HEK293 (cell line): ENCODE results near the gene GPR162.

Experiments used
- ATF2 ChIP-seq: fragments of 450-650 bp; formaldehyde crosslinking; IDR thresholded peaks from 2 replicates; pipeline ENCODE4 v1.5.1; 2016; ENCODE audit warnings: missing biosample characterization, missing genetic modification characterization, low read depth
- BCL11B ChIP-seq: fragments of 450-650 bp; formaldehyde crosslinking; IDR thresholded peaks from 2 replicates; pipeline ENCODE4 v1.5.1; 2016; ENCODE audit warnings: low read depth, missing biosample characterization, missing genetic modification characterization
- CTCF ChIP-seq: fragments of 450-650 bp; formaldehyde crosslinking; IDR thresholded peaks from 2 replicates; pipeline ENCODE4 v1.5.1; 2016; ENCODE audit warnings: missing biosample characterization, missing genetic modification characterization
- KLF17 ChIP-seq: fragments of 450-650 bp; formaldehyde crosslinking; IDR thresholded peaks from 2 replicates; pipeline ENCODE4 v1.5.1; 2016; ENCODE audit warnings: missing biosample characterization, missing genetic modification characterization
- KLF8 ChIP-seq: fragments of 450-650 bp; formaldehyde crosslinking; IDR thresholded peaks from 2 replicates; pipeline ENCODE4 v1.5.1; 2016; ENCODE audit warnings: missing biosample characterization, missing genetic modification characterization
- KLF9 ChIP-seq: fragments of 450-650 bp; formaldehyde crosslinking; IDR thresholded peaks from 2 replicates; pipeline ENCODE4 v1.5.1; 2016; ENCODE audit warnings: missing biosample characterization, missing genetic modification characterization, low read depth
- MYNN ChIP-seq: fragments of 450-650 bp; formaldehyde crosslinking; IDR thresholded peaks from 2 replicates; pipeline ENCODE4 v1.5.1; 2016; ENCODE audit warnings: missing biosample characterization, missing genetic modification characterization, borderline replicate concordance
- PRDM10 ChIP-seq: fragments of 450-650 bp; formaldehyde crosslinking; IDR thresholded peaks from 2 replicates; pipeline ENCODE4 v1.5.1; 2016; ENCODE audit warnings: missing biosample characterization, missing genetic modification characterization
- REST ChIP-seq: fragments of 450-650 bp; formaldehyde crosslinking; IDR thresholded peaks from 2 replicates; pipeline ENCODE4 v1.5.1; 2016; ENCODE audit warnings: missing biosample characterization, missing genetic modification characterization
- SETDB1 ChIP-seq: IDR thresholded peaks from one replicate; pipeline ENCODE4 v1.6.1; 2017; ENCODE audit warnings: mild to moderate bottlenecking, low read length, moderate library complexity, mixed read lengths; ENCODE audit not compliant: insufficient read length
- SP7 ChIP-seq: fragments of 450-650 bp; formaldehyde crosslinking; IDR thresholded peaks from 2 replicates; pipeline ENCODE4 v1.5.1; 2016; ENCODE audit warnings: missing biosample characterization, missing genetic modification characterization
- WT1 ChIP-seq: fragments of 450-650 bp; formaldehyde crosslinking; IDR thresholded peaks from 2 replicates; pipeline ENCODE4 v1.5.1; 2016; ENCODE audit warnings: missing biosample characterization, missing genetic modification characterization
- YY1 ChIP-seq: fragments of 450-650 bp; formaldehyde crosslinking; IDR thresholded peaks from 2 replicates; pipeline ENCODE4 v1.5.1; 2018; ENCODE audit warnings: missing biosample characterization, missing genetic modification characterization
- ZBTB7A ChIP-seq: fragments of 450-650 bp; formaldehyde crosslinking; IDR thresholded peaks from 2 replicates; pipeline ENCODE4 v1.5.1; 2016; ENCODE audit warnings: low read depth, missing biosample characterization, missing genetic modification characterization
- ZFHX2 ChIP-seq: fragments of 450-650 bp; formaldehyde crosslinking; conservative IDR thresholded peaks from 2 replicates; pipeline ENCODE4 v1.5.1; 2016; ENCODE audit warnings: missing biosample characterization, missing genetic modification characterization
- ZNF221 ChIP-seq: fragments of 450-650 bp; formaldehyde crosslinking; IDR thresholded peaks from 2 replicates; pipeline ENCODE4 v1.5.1; 2017; ENCODE audit warnings: missing biosample characterization, missing genetic modification characterization, borderline replicate concordance
- ZNF24 ChIP-seq: fragments of 450-650 bp; formaldehyde crosslinking; IDR thresholded peaks from 2 replicates; pipeline ENCODE4 v1.5.1; 2016; ENCODE audit warnings: missing biosample characterization, missing genetic modification characterization
- ZNF37A ChIP-seq: fragments of 450-650 bp; IDR thresholded peaks from 2 replicates; pipeline ENCODE4 v1.5.1; 2018; ENCODE audit warnings: missing biosample characterization, missing genetic modification characterization
- ZNF394 ChIP-seq: fragments of 450-650 bp; formaldehyde crosslinking; IDR thresholded peaks from 2 replicates; pipeline ENCODE4 v1.5.1; 2016; ENCODE audit warnings: missing biosample characterization, missing genetic modification characterization, mild to moderate bottlenecking, moderate library complexity, borderline replicate concordance
- ZNF404 ChIP-seq: fragments of 450-650 bp; formaldehyde crosslinking; IDR thresholded peaks from 2 replicates; pipeline ENCODE4 v1.5.1; 2017; ENCODE audit warnings: missing biosample characterization, missing genetic modification characterization
- ZNF529 ChIP-seq: fragments of 450-650 bp; formaldehyde crosslinking; IDR thresholded peaks from 2 replicates; pipeline ENCODE4 v1.5.1; 2017; ENCODE audit warnings: missing genetic modification characterization, missing biosample characterization; ENCODE audit not compliant: insufficient replicate concordance
- ZNF596 ChIP-seq: fragments of 450-650 bp; IDR thresholded peaks from 2 replicates; pipeline ENCODE4 v1.5.0; 2018; ENCODE audit warnings: missing biosample characterization, mild to moderate bottlenecking, missing genetic modification characterization, moderate library complexity
- ZNF639 ChIP-seq: fragments of 450-650 bp; formaldehyde crosslinking; IDR thresholded peaks from 2 replicates; pipeline ENCODE4 v1.5.1; 2016; ENCODE audit warnings: missing biosample characterization, missing genetic modification characterization
- ZNF654 ChIP-seq: fragments of 450-650 bp; formaldehyde crosslinking; IDR thresholded peaks from 2 replicates; pipeline ENCODE4 v1.5.1; 2016; ENCODE audit warnings: low read depth, missing biosample characterization, missing genetic modification characterization
- ZSCAN23 ChIP-seq: fragments of 450-650 bp; formaldehyde crosslinking; IDR thresholded peaks from 2 replicates; pipeline ENCODE4 v1.5.1; 2016; ENCODE audit warnings: missing biosample characterization, missing genetic modification characterization

Gene GPR162

GRCh38 chr12:6872073-6873048 lies 50.7 kb downstream of the GPR162 start (continued):
- TF ChIP-seq KLF9 = peak; percentile 99
- peak; percentile 95 for TF ChIP-seq KLF8 (tag by site-specific recombination)
- peak; percentile 99 for TF ChIP-seq CTCF (tag by site-specific recombination)
- TF ChIP-seq SP7 (tag by site-specific recombination) = peak; percentile 50
- TF ChIP-seq ZNF654 (tag by site-specific recombination) = peak; percentile 28
- no peak for TF ChIP-seq YY1 (tag by site-specific recombination)
- TF ChIP-seq ZNF24 = peak; percentile 63
- no peak for TF ChIP-seq ZSCAN23 (tag by site-specific recombination)
- no peak for TF ChIP-seq ZNF529
- no peak for TF ChIP-seq ZNF596 (tag by site-specific recombination)
- TF ChIP-seq ZNF639 = peak; percentile 63; the same call in 1 of the 2 replicates
- TF ChIP-seq ZNF37A (tag by site-specific recombination) = no peak
- no peak for TF ChIP-seq MYNN (tag by site-specific recombination)
- TF ChIP-seq ZNF221 (tag by site-specific recombination) = no peak
- peak; percentile 65; the same call in 1 of the 2 replicates for TF ChIP-seq KLF17
- no peak for TF ChIP-seq BCL11B
- peak; percentile 39 for TF ChIP-seq ZFHX2 (tag by site-specific recombination)
- peak; percentile 35; the same call in 1 of the 2 replicates for TF ChIP-seq ZNF394 (tag by site-specific recombination)
- TF ChIP-seq ATF2 (tag by site-specific recombination) = no peak
- peak; percentile 91 for TF ChIP-seq ZBTB7A (tag by site-specific recombination)
- no peak for TF ChIP-seq SETDB1
- no peak for TF ChIP-seq REST (tag by site-specific recombination)
- TF ChIP-seq PRDM10 (tag by site-specific recombination) = peak; percentile 37; the same call in 1 of the 2 replicates
- no peak for TF ChIP-seq ZNF404 (tag by site-specific recombination)
- TF ChIP-seq WT1 (tag by site-specific recombination) = peak; percentile 42; the same call in 1 of the 2 replicates
